Keratinocyte (primary cell): ENCODE results near the gene TTK. TPM values are rescaled to one million over a fixed set of nuclear protein-coding genes. Genes with fewer than 3 reads are reported as not detected.

Experiments used
- DNase-seq: peaks from one replicate; pipeline ENCODE4 v3.0.0-alpha.2; 2011; ENCODE audit warnings: low read depth, missing footprints, low spot score
- FAIRE-seq: peaks from 2 replicates; lab custom pipeline; 2011; peaks lifted over from hg19 to GRCh38; lab: Jason Lieb, UNC
- H2AFZ ChIP-seq: 2 replicates; pipeline ENCODE4 v1.6.0; 2012; ENCODE audit warnings: low read length, control low read depth, inconsistent platforms; ENCODE audit not compliant: control insufficient read depth
- H3K27ac ChIP-seq: 2 replicates; pipeline ENCODE4 v1.5.1; 2011; ENCODE audit warnings: low read length; ENCODE audit not compliant: control insufficient read depth, insufficient read depth
- H3K27me3 ChIP-seq: 3 replicates; pipeline ENCODE4 v1.6.0; 2011; ENCODE audit warnings: low read length; ENCODE audit not compliant: control insufficient read depth, insufficient read depth; ENCODE audit errors: extremely low read depth
- H3K36me3 ChIP-seq, 2 experiments: 2 replicates in 1 of 2; 3 replicates in 1 of 2; pipeline ENCODE4 v1.5.1; 2011; ENCODE audit warnings: low read length in 2 of 2, mild to moderate bottlenecking in 1 of 2; ENCODE audit not compliant: control insufficient read depth in 2 of 2, insufficient read depth in 2 of 2; ENCODE audit errors: extremely low read depth in 1 of 2
- H3K4me1 ChIP-seq: 3 replicates; pipeline ENCODE4 v1.5.1; 2011; ENCODE audit warnings: low read length; ENCODE audit not compliant: control insufficient read depth, insufficient read depth; ENCODE audit errors: extremely low read depth
- H3K4me2 ChIP-seq: 3 replicates; pipeline ENCODE4 v1.6.0; 2011; ENCODE audit warnings: low read depth, low read length; ENCODE audit not compliant: control insufficient read depth, insufficient read depth; ENCODE audit errors: extremely low read depth
- H3K4me3 ChIP-seq, 3 experiments: fragments of 200-600 bp in 1 of 3; sonication (generic) in 1 of 3; 2 replicates in 2 of 3; 3 replicates in 1 of 3; pipeline ENCODE4 v1.5.1; 2011 to 2016; ENCODE audit warnings: low read length in 3 of 3, mild to moderate bottlenecking in 3 of 3, control low read depth in 2 of 3, inconsistent platforms in 1 of 3, low read depth in 1 of 3, mixed read lengths in 1 of 3, mixed run types in 1 of 3, moderate library complexity in 1 of 3; ENCODE audit not compliant: control insufficient read depth in 2 of 3, insufficient read depth in 2 of 3; ENCODE audit errors: extremely low read depth in 1 of 3
- H3K79me2 ChIP-seq: 2 replicates; pipeline ENCODE4 v1.6.0; 2012; ENCODE audit warnings: low read length; ENCODE audit not compliant: control insufficient read depth, insufficient read depth
- H3K9ac ChIP-seq: 3 replicates; pipeline ENCODE4 v1.6.0; 2011; ENCODE audit warnings: low read length; ENCODE audit not compliant: control insufficient read depth, insufficient read depth; ENCODE audit errors: extremely low read depth
- H3K9me1 ChIP-seq: 3 replicates; pipeline ENCODE4 v1.6.0; 2011; ENCODE audit warnings: low read length; ENCODE audit not compliant: control insufficient read depth, insufficient read depth; ENCODE audit errors: extremely low read depth
- H3K9me3 ChIP-seq: 2 replicates; pipeline ENCODE4 v1.5.1; 2012; ENCODE audit warnings: low read depth, low read length; ENCODE audit not compliant: control insufficient read depth
- H4K20me1 ChIP-seq: 3 replicates; pipeline ENCODE4 v1.6.0; 2011; ENCODE audit warnings: low read length; ENCODE audit not compliant: control insufficient read depth, insufficient read depth; ENCODE audit errors: extremely low read depth
- CTCF ChIP-seq, 3 experiments: IDR thresholded peaks in 1 of 3; conservative IDR thresholded peaks in 1 of 3; optimal IDR thresholded peaks in 1 of 3; 2 replicates in 2 of 3; 3 replicates in 1 of 3; pipeline versions ENCODE3 to v1.5.1; 2011; ENCODE audit warnings: low read length in 3 of 3, mild to moderate bottlenecking in 3 of 3, moderate library complexity in 2 of 3, control low read depth in 1 of 3, inconsistent platforms in 1 of 3; ENCODE audit not compliant: insufficient read depth in 2 of 3; ENCODE audit errors: extremely low read depth in 1 of 3
- EZH2 ChIP-seq: IDR thresholded peaks from one replicate; pipeline ENCODE4 v1.6.1; 2012; ENCODE audit warnings: inconsistent platforms, mild to moderate bottlenecking, low read length, moderate library complexity
- dilution Hi-C: fragments of 300-500 bp; cut with MboI; formaldehyde crosslinking; loops from one replicate; pipeline ENCODE4 v1.7.0; 2020; ENCODE audit warnings: low sequenced_read_pairs; ENCODE audit not compliant: extremely low pct_ligation_motif_present
- polyA plus RNA-seq, 5 experiments: library from polyadenylated mRNA; depleted of rRNA in 3 of 5; stranded (reverse) in 3 of 5; stranded (forward) in 1 of 5; unstranded in 1 of 5; fragments of >200 nt; gene quantifications; 1 replicate in 1 of 5; 2 replicates in 3 of 5; 3 replicates in 1 of 5; pipeline versions ENCODE4 v1.2.1 to v1.2.3, GENCODE V29; 2011 to 2012; ENCODE audit warnings: missing spikeins in 2 of 5, low read depth in 1 of 5, low replicate concordance in 1 of 5

Gene TTK
- polyA plus RNA-seq, 1 donor (not counting 4 experiments of a cell fraction or from before 2014, with no cell fraction given), result 15.3 TPM

GRCh38 chr6:80020381-80021120 is 16.1 kb downstream of the TTK start:
- FAIRE-seq (no peak), DNase-seq (no peak)
- Histone ChIP-seq H3K9ac (no peak overlapping the region), H3K4me3 (no peak overlapping the region), H3K27me3 (no peaks in the 10 kb centered on the region), H3K79me2 (no peaks in the 10 kb centered on the region), H3K4me1 (no peaks in the 10 kb centered on the region), H3K4me2 (no peak overlapping the region), H3K9me3 (no peaks in the 10 kb centered on the region), H4K20me1 (no peaks in the 10 kb centered on the region), H3K9me1 (no peaks in the 10 kb centered on the region), H2AFZ (no peak overlapping the region), H3K36me3 (no peaks in the 10 kb centered on the region), H3K27ac (no peak overlapping the region)
- dilution Hi-C loops, result no loop called here
- no peak for TF ChIP-seq CTCF (optimal IDR thresholded peaks at IDR 0.05 in 1 of 3, IDR thresholded peaks at IDR 0.05 in 1 of 3, conservative IDR thresholded peaks at IDR 0.05 in 1 of 3; ENCODE audit: extremely low read depth in 1 of 3, insufficient read depth in 2 of 3, low read length in 3 of 3)
- TF ChIP-seq EZH2, result no peak

- H3K4me3 ChIP-seq, result no peak overlapping the region
- H3K79me2 ChIP-seq, result no peaks in the 10 kb centered on the region
- no peaks in the 10 kb centered on the region for H3K9me1 ChIP-seq
- no peak overlapping the region for H3K9ac ChIP-seq
- H3K4me1 ChIP-seq, result no peaks in the 10 kb centered on the region
- dilution Hi-C loops, result no loop called here
- no peaks in the 10 kb centered on the region for H3K9me3 ChIP-seq
- H3K4me2 ChIP-seq, result no peak overlapping the region
- no peaks in the 10 kb centered on the region for H3K36me3 ChIP-seq
- no peaks in the 10 kb centered on the region for H4K20me1 ChIP-seq
- no peak for FAIRE-seq
- DNase-seq, result no peak
- TF ChIP-seq EZH2, result no peak
- no peak for TF ChIP-seq CTCF (optimal IDR thresholded peaks at IDR 0.05 in 1 of 3, IDR thresholded peaks at IDR 0.05 in 1 of 3, conservative IDR thresholded peaks at IDR 0.05 in 1 of 3; ENCODE audit: extremely low read depth in 1 of 3, insufficient read depth in 2 of 3, low read length in 3 of 3)
- no peak overlapping the region for H3K27ac ChIP-seq
- H3K27me3 ChIP-seq, result no peaks in the 10 kb centered on the region
- H2AFZ ChIP-seq, result no peak overlapping the region
Measured at GRCh38 chr6:80021131-80021530, 16.7 kb downstream of the TTK start.
